IMR-90 (cell line): ENCODE measurements around the gene TTLL11. TPM values are rescaled to one million over a fixed set of nuclear protein-coding genes. Genes with fewer than 3 reads are reported as not detected.

Experiments
- ATAC-seq: fragments of 200-7000 bp; cut with Tn5 transposase; 2 replicates; pipeline ENCODE4 v1.9.1; 2020; ENCODE audit warnings: low read depth, mild to moderate bottlenecking, moderate library complexity
- BruUV-seq: library from RNA; stranded (reverse); fragments of 400-500 nt; replicated peaks from 2 replicates; lab custom pipeline; 2021; lab: Mats Ljungman, UMichigan
- CTCF ChIA-PET: fragments of 300-600 bp; formaldehyde crosslinking; extraction: SDS; loops from one replicate; lab custom pipeline; 2021; ENCODE audit warnings: antibody characterized with exemption; lab: Yijun Ruan, JAX
- POLR2A ChIA-PET: fragments of 300-600 bp; sonication (Branson Sonifier 250); formaldehyde crosslinking; loops from one replicate; lab custom pipeline; 2022; ENCODE audit warnings: antibody characterized with exemption; ENCODE audit not compliant: unreplicated experiment; lab: Charles Lee
- DNase-seq: peaks from one replicate; pipeline ENCODE4 v3.0.0; 2013
- H2AFZ ChIP-seq: replicated peaks from 2 replicates; pipeline ENCODE3; 2013; ENCODE audit warnings: low read length, mild to moderate bottlenecking; ENCODE audit not compliant: poor library complexity
- H2AK5ac ChIP-seq: 2 replicates; pipeline ENCODE4 v1.6.1; 2013; ENCODE audit warnings: low read depth, low read length, inconsistent platforms
- H2AK9ac ChIP-seq: replicated peaks from 2 replicates; pipeline ENCODE3; 2013; ENCODE audit warnings: mild to moderate bottlenecking, low read depth, low read length, moderate library complexity; ENCODE audit not compliant: poor library complexity
- H2BK120ac ChIP-seq: 2 replicates; pipeline ENCODE4 v1.6.1; 2013; ENCODE audit warnings: low read depth, low read length, inconsistent platforms
- H2BK15ac ChIP-seq: 3 replicates; pipeline ENCODE4 v1.6.1; 2013; ENCODE audit warnings: low read depth, low read length, inconsistent platforms
- H2BK20ac ChIP-seq: 2 replicates; pipeline ENCODE4 v1.6.1; 2013; ENCODE audit warnings: low read depth, mild to moderate bottlenecking, inconsistent platforms, low read length, moderate library complexity
- H2BK5ac ChIP-seq: 2 replicates; pipeline ENCODE4 v1.6.1; 2013; ENCODE audit warnings: mild to moderate bottlenecking, low read depth, low read length, inconsistent platforms; ENCODE audit not compliant: poor library complexity, severe bottlenecking
- H3K14ac ChIP-seq: replicated peaks from 2 replicates; pipeline ENCODE4 v1.6.1; 2013; ENCODE audit warnings: low read depth, low read length, inconsistent platforms
- H3K18ac ChIP-seq: 2 replicates; pipeline ENCODE4 v1.6.1; 2013; ENCODE audit warnings: low read depth, low read length, control low read depth
- H3K23ac ChIP-seq: 2 replicates; pipeline ENCODE4 v1.6.1; 2013; ENCODE audit warnings: low read depth, low read length, inconsistent platforms
- H3K27ac ChIP-seq: 2 replicates; pipeline ENCODE4 v1.5.1; 2013; ENCODE audit warnings: mild to moderate bottlenecking, control low read depth, low read length; ENCODE audit not compliant: insufficient read depth
- H3K27me3 ChIP-seq: 2 replicates; pipeline ENCODE4 v1.6.1; 2013; ENCODE audit warnings: low read length; ENCODE audit not compliant: control insufficient read depth, insufficient read depth
- H3K36me3 ChIP-seq: 2 replicates; pipeline ENCODE4 v1.6.1; 2013; ENCODE audit warnings: low read length, mixed read lengths; ENCODE audit not compliant: control insufficient read depth, insufficient read depth
- H3K4ac ChIP-seq: 2 replicates; pipeline ENCODE4 v1.6.1; 2013; ENCODE audit warnings: low read depth, low read length, inconsistent platforms
- H3K4me1 ChIP-seq: 2 replicates; pipeline ENCODE4 v1.6.1; 2013; ENCODE audit warnings: low read length, mixed read lengths; ENCODE audit not compliant: control insufficient read depth, insufficient read depth
- H3K4me2 ChIP-seq: 2 replicates; pipeline ENCODE4 v1.6.1; 2013; ENCODE audit warnings: low read depth, mild to moderate bottlenecking, control low read depth, low read length, moderate library complexity
- H3K4me3 ChIP-seq: 2 replicates; pipeline ENCODE4 v1.5.1; 2013; ENCODE audit warnings: low read depth, mild to moderate bottlenecking, control low read depth, low read length, moderate library complexity; ENCODE audit not compliant: insufficient read depth
- H3K56ac ChIP-seq: 2 replicates; pipeline ENCODE4 v1.6.1; 2013; ENCODE audit warnings: low read length, inconsistent platforms; ENCODE audit not compliant: insufficient read depth; ENCODE audit errors: extremely low read depth
- H3K79me1 ChIP-seq, 2 experiments: 2 replicates each; pipeline ENCODE4 v1.6.1; 2013; ENCODE audit warnings: low read length in 2 of 2, inconsistent platforms in 1 of 2, low read depth in 1 of 2
- H3K9ac ChIP-seq: 2 replicates; pipeline ENCODE4 v1.6.1; 2013; ENCODE audit warnings: low read depth, low read length, control low read depth
- H3K9me1 ChIP-seq: 2 replicates; pipeline ENCODE4 v1.6.1; 2013; ENCODE audit warnings: low read length, inconsistent platforms; ENCODE audit not compliant: insufficient read depth
- H3K9me3 ChIP-seq: 2 replicates; pipeline ENCODE4 v1.6.1; 2013; ENCODE audit warnings: low read length; ENCODE audit not compliant: control insufficient read depth, insufficient read depth
- H4K20me1 ChIP-seq: 2 replicates; pipeline ENCODE4 v1.6.1; 2013; ENCODE audit warnings: low read length, inconsistent platforms; ENCODE audit not compliant: insufficient read depth
- H4K5ac ChIP-seq: 2 replicates; pipeline ENCODE4 v1.6.1; 2013; ENCODE audit warnings: mild to moderate bottlenecking, low read depth, low read length, control low read depth
- H4K8ac ChIP-seq, 2 experiments: 2 replicates each; pipeline ENCODE4 v1.6.1; 2013; ENCODE audit warnings: low read depth in 2 of 2, low read length in 2 of 2, control low read depth in 1 of 2, inconsistent platforms in 1 of 2
- H4K91ac ChIP-seq: 2 replicates; pipeline ENCODE4 v1.6.1; 2013; ENCODE audit warnings: low read depth, low read length, inconsistent platforms; ENCODE audit not compliant: insufficient read depth
- BHLHE40 ChIP-seq: fragments of 150-350 bp; IDR thresholded peaks from 2 replicates; pipeline ENCODE4 v1.6.1; 2016; ENCODE audit warnings: mild to moderate bottlenecking, low read depth, low read length
- FOS ChIP-seq: fragments of 150-350 bp; IDR thresholded peaks from 2 replicates; pipeline ENCODE4 v1.6.1; 2016; ENCODE audit warnings: low read depth, low read length
- RCOR1 ChIP-seq: IDR thresholded peaks from 2 replicates; pipeline ENCODE4 v1.6.1; 2012; ENCODE audit warnings: mild to moderate bottlenecking, low read length, improper control_type of control experiment; ENCODE audit not compliant: insufficient replicate concordance
- SMC3 ChIP-seq: fragments of 150-350 bp; IDR thresholded peaks from 2 replicates; pipeline ENCODE4 v1.6.1; 2016; ENCODE audit warnings: low read depth, mild to moderate bottlenecking, antibody characterized with exemption, low read length, moderate library complexity
- WGBS, 2 experiments: methylation state at CpG; one replicate each; pipeline versions ENCODE4 v1.1.5 to v1.1.7; 2013; ENCODE audit warnings: missing lambda C conversion rate in 2 of 2; ENCODE audit not compliant: insufficient read length in 1 of 2; ENCODE audit errors: extremely low coverage in 2 of 2; 5-methylcytosine and 5-hydroxymethylcytosine counted together
- dilution Hi-C: fragments of 300-500 bp; cut with HindIII; formaldehyde crosslinking; loops from one replicate; pipeline ENCODE4 v1.14.3; 2018; ENCODE audit warnings: low sequenced_read_pairs; ENCODE audit not compliant: unreplicated experiment
- in situ Hi-C: fragments of 300-500 bp; cut with MboI; formaldehyde crosslinking; loops from 3 replicates; pipeline ENCODE4 v1.14.3; 2019; ENCODE audit warnings: low sequenced_read_pairs, inconsistent platforms, mixed read lengths
- intact Hi-C: fragments of 100-400 bp; cut with micrococcal nuclease; formaldehyde crosslinking; loops from 2 replicates; pipeline ENCODE4 v1.10.0; 2022
- polyA plus RNA-seq, 3 experiments: library from polyadenylated mRNA; depleted of rRNA; stranded (reverse); fragments of >200 nt; gene quantifications; 2 replicates each; pipeline ENCODE4 v1.2.3, GENCODE V29; 2012; ENCODE audit warnings: low replicate concordance in 1 of 3
- total RNA-seq: library from RNA; depleted of rRNA; stranded (reverse); fragments of >200 nt; gene quantifications from 2 replicates; pipeline ENCODE4 v1.2.3, GENCODE V29; 2012

Gene TTLL11
- total and polyA plus RNA-seq, 2 of the 4 experiments (the other 2 are of a cell fraction) = 2.0 to 4.6 TPM

DNA sequence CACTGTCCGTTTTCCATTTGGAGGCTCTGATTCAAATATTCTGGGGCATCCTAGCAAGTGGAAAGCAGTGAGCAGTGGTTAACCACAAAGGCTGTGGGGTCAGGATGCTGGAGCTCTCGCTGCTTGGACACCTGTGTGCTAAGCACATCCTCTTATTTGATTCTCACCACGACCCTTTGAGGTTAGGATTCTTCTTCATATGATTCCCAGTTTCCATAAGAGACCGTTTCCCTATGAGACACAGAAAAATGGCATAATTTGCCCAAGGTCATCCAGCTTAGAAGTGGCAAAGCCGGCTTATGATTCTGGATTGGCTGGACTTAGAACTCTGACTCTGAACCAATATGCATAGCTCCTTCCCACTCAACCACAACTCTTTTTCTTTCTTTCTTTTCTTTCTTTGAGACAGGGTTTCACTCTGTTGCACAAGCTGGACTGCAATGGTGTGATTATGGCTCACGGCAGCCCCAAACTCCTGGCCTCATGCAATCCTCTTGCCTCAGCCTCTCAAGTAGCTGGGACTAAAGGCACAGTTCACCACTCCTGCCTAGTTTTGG, 207.7 kb downstream of the TTLL11 start:
- no peak overlapping the region for H3K18ac ChIP-seq
- 59% methylated on average over 3 of the region's 6 CpGs; no CpG with 5 or more reads in 1 of the 2 experiments for WGBS, 2 experiments
- DNase-seq = peak; percentile 86
- CTCF ChIA-PET = interaction anchor here (1.1 kb wide), 1 partner anchor 198 kb away, joined by 3 read pairs; no protein-coding TSS in a partner anchor
- H3K9me3 ChIP-seq = no peaks in the 10 kb centered on the region
- H3K4me2 ChIP-seq = no peak overlapping the region
- no peak overlapping the region for H3K9ac ChIP-seq
- no peak overlapping the region for H2AFZ ChIP-seq
- no peak overlapping the region for H4K91ac ChIP-seq
- H3K4me3 ChIP-seq = no peak overlapping the region
- no peak overlapping the region for H2BK120ac ChIP-seq
- H4K20me1 ChIP-seq = peaks cover 3% of the 10 kb centered on the region; the same call in 1 of the 2 replicates
- intact Hi-C loops = no loop called here
- no peak overlapping the region for H3K56ac ChIP-seq
- no peak overlapping the region for H2BK20ac ChIP-seq
- no peak overlapping the region for H3K23ac ChIP-seq
- H3K4me1 ChIP-seq = peaks cover 18% of the 10 kb centered on the region
- no peak overlapping the region for H4K8ac ChIP-seq
- H3K27me3 ChIP-seq = no peaks in the 10 kb centered on the region
- in situ Hi-C loops = no loop called here
- no peaks in the 10 kb centered on the region for H3K36me3 ChIP-seq
- TF ChIP-seq SMC3 (no peak), BHLHE40 (0 out of 2 replicates have a peak, but pooled peaks have one; percentile 24), RCOR1 (peak; percentile 83), FOS (no peak)
- no peak overlapping the region; the same call in 1 of the 2 replicates for H3K14ac ChIP-seq
- H3K79me1 ChIP-seq = no peaks in the 10 kb centered on the region
- dilution Hi-C loops = no loop called here
- POLR2A ChIA-PET = no interaction called here
- BruUV-seq = no TSS peak
- H3K27ac ChIP-seq = no peak overlapping the region
- H2BK5ac ChIP-seq = no peak overlapping the region
- no peak overlapping the region for H2AK5ac ChIP-seq
- no peak for ATAC-seq
- no peak overlapping the region for H2BK15ac ChIP-seq
- H3K4ac ChIP-seq = no peak overlapping the region
- peaks cover 22% of the 10 kb centered on the region for H3K9me1 ChIP-seq
- no peak overlapping the region for H4K5ac ChIP-seq
- H2AK9ac ChIP-seq = no peak overlapping the region
